MM.1S (cell line): Measurements from ENCODE around the gene DHRS11.

ENCODE experiments used
- CTCF ChIP-seq: fragments of 300-600 bp; sonication (generic); IDR thresholded peaks from 2 replicates; pipeline ENCODE4 v1.5.1; 2016; ENCODE audit warnings: antibody characterized with exemption, low read length, mixed read lengths
- EZH2 ChIP-seq: fragments of 300-600 bp; sonication (generic); optimal IDR thresholded peaks from 2 replicates; pipeline ENCODE3; 2017; ENCODE audit warnings: low read depth, mild to moderate bottlenecking, antibody characterized with exemption, low read length, mixed read lengths

DNA sequence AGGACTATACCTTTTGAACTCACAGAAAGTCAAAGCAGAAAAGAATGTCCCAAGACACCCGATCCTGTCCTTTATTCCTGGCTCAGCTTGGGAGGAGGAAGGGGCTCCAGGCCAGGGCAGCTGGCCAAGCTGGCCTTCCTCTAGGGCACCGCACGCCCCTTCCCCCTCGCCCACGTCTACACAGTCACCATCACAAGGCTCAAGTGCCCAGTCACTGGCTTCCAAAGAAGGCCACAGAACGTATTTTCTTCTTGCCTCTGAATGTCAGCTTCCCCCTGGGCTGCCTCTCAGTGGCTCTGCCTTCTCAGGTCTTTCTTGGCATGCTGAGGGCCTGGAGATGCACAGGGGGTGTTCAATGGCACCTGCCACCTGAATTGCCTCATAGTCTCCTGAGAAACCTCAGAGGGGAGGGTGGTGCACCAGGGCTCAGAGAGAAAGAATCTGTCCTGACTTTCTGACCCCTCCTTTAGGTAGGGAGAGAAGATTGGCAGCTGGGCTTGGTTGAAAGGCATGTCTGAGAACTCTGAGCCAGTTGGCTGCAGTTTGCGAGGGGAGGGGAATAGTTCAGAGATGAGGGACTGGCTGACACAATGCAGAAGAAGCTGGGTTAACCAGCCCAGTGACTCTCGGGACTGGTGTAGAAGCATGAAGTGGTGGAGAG, 2.1 kb downstream of the DHRS11 start:
- TF ChIP-seq EZH2 (no peak), CTCF (no peak)
